ENCODE measurements around the gene MCF2L2.

MCF2L2 gene

DNA sequence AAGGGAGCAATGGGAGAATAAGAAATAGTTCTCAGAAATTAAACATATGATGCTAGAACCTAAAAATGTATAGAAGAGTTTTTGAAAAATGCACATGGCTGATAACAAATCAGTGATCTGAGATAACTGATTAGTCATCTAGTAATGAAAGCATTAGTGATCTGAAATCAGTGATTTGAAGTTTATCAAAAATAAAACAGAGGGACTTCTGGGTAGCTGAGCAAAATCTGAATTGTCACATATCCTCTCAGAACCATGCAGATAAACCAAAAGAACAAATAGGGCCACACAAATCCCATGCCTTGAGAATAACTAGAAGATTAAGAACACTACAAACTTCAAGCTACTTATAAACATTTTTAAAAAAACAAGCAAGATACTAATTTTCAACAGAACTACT is 71.5 kb downstream of the MCF2L2 start:
- TF ChIP-seq, protein P1, sequence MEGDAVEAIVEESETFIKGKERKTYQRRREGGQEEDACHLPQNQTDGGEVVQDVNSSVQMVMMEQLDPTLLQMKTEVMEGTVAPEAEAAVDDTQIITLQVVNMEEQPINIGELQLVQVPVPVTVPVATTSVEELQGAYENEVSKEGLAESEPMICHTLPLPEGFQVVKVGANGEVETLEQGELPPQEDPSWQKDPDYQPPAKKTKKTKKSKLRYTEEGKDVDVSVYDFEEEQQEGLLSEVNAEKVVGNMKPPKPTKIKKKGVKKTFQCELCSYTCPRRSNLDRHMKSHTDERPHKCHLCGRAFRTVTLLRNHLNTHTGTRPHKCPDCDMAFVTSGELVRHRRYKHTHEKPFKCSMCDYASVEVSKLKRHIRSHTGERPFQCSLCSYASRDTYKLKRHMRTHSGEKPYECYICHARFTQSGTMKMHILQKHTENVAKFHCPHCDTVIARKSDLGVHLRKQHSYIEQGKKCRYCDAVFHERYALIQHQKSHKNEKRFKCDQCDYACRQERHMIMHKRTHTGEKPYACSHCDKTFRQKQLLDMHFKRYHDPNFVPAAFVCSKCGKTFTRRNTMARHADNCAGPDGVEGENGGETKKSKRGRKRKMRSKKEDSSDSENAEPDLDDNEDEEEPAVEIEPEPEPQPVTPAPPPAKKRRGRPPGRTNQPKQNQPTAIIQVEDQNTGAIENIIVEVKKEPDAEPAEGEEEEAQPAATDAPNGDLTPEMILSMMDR (IDR thresholded peaks at IDR 0.05; ENCODE audit: low read depth, low read length) = no peak
- H3K27me3 ChIP-seq = no peaks in the 10 kb centered on the region; the same call in 1 of the 2 replicates
- no peaks in the 10 kb centered on the region for H3K9me3 ChIP-seq
- H3K4me3 ChIP-seq (ENCODE audit: low read depth, low read length) = no peak overlapping the region
- H3K36me3 ChIP-seq = no peaks in the 10 kb centered on the region
- no peaks in the 10 kb centered on the region for H3K4me1 ChIP-seq
- no peak for DNase-seq

DNA sequence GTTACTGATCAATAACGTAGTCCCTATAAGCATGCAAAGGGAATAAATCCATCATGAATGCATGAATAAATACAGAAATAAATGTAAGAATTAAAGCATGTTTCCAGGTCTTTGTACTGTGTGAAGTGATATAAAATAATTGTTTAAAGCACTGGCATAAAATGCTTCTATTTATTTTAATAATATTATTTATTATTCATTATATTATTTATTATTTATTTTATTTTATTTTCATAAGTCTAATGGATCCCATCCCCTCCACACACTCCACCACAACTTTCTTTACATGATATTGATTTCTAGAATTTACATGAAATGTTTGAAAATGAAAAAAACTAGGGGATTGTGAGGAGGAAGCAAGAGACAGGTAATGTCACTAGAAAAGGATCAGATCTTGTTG is 73.5 kb downstream of the MCF2L2 start:
- Histone ChIP-seq H3K4me3 (ENCODE audit: low read depth, low read length) (no peak overlapping the region), H3K36me3 (no peaks in the 10 kb centered on the region), H3K4me1 (no peaks in the 10 kb centered on the region), H3K27me3 (no peaks in the 10 kb centered on the region), H3K9me3 (no peaks in the 10 kb centered on the region)
- TF ChIP-seq, protein P1 (IDR thresholded peaks at IDR 0.05; ENCODE audit: low read depth, low read length) = no peak
- DNase-seq = no peak

DNA sequence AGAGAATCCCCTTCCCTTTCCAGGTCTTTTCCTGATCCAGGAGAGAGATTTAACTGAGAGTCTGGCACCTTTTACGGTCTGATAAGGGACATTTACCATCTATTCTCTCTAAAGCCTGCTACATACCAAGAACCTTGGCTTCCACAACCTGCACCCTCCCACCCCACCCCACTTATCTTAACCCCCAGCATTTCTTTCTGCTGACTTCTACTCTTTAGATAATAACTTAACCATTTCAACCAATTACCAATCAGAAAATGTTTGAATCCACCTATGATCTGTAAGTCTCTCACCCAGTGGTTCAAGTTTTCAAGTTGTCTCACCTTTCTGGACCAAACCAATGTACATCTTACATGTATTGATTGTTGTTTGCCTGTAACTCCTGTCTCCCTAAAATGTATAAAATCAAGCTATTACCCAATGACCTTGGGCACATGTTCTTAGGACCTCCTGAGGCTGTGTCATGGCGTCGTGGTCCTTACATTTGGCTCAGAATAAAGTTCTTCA is 74.0 kb downstream of the MCF2L2 start:
- Histone ChIP-seq H3K9me3 (no peaks in the 10 kb centered on the region), H3K27me3 (no peaks in the 10 kb centered on the region), H3K4me3 (ENCODE audit: low read depth, low read length) (no peak overlapping the region), H3K36me3 (no peaks in the 10 kb centered on the region), H3K4me1 (no peaks in the 10 kb centered on the region)
- TF ChIP-seq, protein P1 (IDR thresholded peaks at IDR 0.05; ENCODE audit: low read depth, low read length) = no peak
- no peak for DNase-seq

DNA sequence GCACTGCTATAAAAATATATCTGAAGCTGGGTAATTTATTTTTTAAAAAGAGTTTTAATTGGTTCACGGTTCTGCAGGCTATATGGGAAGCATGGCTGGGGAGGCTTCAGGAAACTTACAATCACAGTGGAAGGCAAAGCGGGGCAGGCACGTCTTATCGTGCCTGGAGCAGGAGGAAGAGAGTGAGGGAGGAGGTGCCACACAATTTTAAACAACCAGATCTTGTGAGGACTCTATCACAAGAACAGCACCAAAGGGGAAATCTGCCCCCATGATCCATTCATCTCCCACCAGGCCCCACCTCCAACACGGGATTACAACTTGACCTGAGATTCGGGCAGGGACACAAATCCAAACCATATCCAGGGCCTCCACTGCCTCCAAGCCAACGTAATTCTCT is 75.0 kb downstream of the MCF2L2 start:
- H3K4me1 ChIP-seq = no peaks in the 10 kb centered on the region

DNA sequence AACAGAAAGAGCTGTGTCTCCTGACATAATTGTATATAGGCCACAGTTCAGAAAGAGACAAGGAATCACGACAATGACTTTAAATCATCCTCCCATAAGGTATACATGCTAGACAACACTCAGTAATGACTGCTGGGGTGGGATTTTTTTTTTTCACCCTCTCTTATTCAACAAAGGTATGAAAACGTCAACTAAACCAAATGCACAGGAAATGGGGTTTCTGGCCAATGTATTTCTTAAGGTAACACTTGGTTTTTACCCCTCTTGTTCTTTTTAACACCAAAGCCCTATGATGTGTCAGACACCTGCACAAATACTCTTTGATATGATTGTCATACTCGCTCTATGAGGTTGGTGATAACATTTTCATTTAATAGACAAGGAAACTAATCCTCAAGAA is 78.3 kb downstream of the MCF2L2 start:
- H3K27me3 ChIP-seq = no peaks in the 10 kb centered on the region
- no peaks in the 10 kb centered on the region for H3K9me3 ChIP-seq
- no peak for DNase-seq
- no peaks in the 10 kb centered on the region for H3K4me1 ChIP-seq
- no peak overlapping the region for H3K4me3 ChIP-seq (ENCODE audit: low read depth, low read length)
- TF ChIP-seq, protein P1 (IDR thresholded peaks at IDR 0.05; ENCODE audit: low read depth, low read length) = no peak
- H3K36me3 ChIP-seq = no peaks in the 10 kb centered on the region

More for the DNA sequence above, 75.0 kb downstream of the MCF2L2 start:
- TF ChIP-seq, protein P1 (IDR thresholded peaks at IDR 0.05; ENCODE audit: low read depth, low read length) = no peak
- no peak for DNase-seq
- Histone ChIP-seq H3K36me3 (no peaks in the 10 kb centered on the region), H3K4me3 (ENCODE audit: low read depth, low read length) (no peak overlapping the region), H3K9me3 (no peaks in the 10 kb centered on the region), H3K27me3 (no peaks in the 10 kb centered on the region)

DNA sequence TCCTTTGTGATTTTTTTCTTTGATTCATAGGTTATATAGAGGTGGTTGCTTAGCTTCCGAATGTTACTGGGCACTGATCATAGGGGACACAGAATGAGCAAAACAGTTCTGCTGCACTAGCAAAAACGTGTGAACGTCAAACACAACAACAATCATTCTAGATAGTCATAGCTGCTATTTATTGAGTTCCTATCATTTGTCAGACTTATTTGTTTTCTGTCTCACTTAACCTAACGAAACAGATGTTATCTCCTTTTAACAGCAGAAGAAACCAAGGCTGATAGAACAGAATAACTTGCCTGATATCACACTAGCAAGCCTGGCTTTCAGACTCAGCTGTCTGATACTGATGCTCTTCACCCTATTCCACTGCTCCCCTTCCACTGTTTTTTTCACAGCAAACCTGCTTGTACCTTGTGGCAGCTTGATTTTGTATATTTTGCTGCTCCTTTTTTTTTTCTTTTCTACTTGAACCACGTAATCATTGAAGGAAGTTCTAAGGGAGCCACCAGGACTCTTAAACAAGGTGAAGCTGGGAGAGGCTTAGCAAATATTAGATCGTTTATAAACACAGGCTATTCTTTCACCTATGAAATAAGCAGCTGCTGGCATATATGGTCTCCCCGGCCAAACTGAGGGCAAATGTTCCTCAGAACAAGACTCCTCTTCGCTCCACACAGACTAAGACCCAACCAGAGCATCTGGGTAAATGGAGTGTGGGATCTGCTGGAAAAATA is 78.8 kb downstream of the MCF2L2 start:
- TF ChIP-seq, protein P1 (IDR thresholded peaks at IDR 0.05; ENCODE audit: low read depth, low read length) = no peak
- H3K9me3 ChIP-seq = no peaks in the 10 kb centered on the region

More for the DNA sequence above, 78.8 kb downstream of the MCF2L2 start:
- no peaks in the 10 kb centered on the region for H3K27me3 ChIP-seq
- no peaks in the 10 kb centered on the region for H3K36me3 ChIP-seq
- no peaks in the 10 kb centered on the region for H3K4me1 ChIP-seq
- H3K4me3 ChIP-seq (ENCODE audit: low read depth, low read length) = no peak overlapping the region
- DNase-seq = no peak

Data from BE2C (cell line).